Kidney (tissue), 14 donors: ENCODE results near the gene ARMC5. TPM values are rescaled to one million over a fixed set of nuclear protein-coding genes. Genes with fewer than 3 reads are reported as not detected.
"Not testable (repeated sequence)": the region's sequence is repeated elsewhere in the genome, so short reads cannot be mapped to it uniquely, and the experiment has no call there.

ENCODE experiments used
- DNase-seq, 5 donors: peaks; one replicate each; pipeline ENCODE4 v3.0.0-alpha.2; 2013 to 2020
- FAIRE-seq: peaks from 2 replicates; lab custom pipeline; 2012; peaks lifted over from hg19 to GRCh38; lab: Jason Lieb, UNC
- H3K27ac ChIP-seq, 2 donors: one replicate each; pipeline ENCODE4 v1.7.0; 2013; ENCODE audit warnings: low read depth in 2 of 2, low read length in 2 of 2, inconsistent platforms in 1 of 2
- H3K27me3 ChIP-seq: one replicate; pipeline ENCODE4 v1.7.1; 2013; ENCODE audit warnings: low read length, inconsistent platforms; ENCODE audit not compliant: control insufficient read depth, insufficient read depth
- H3K36me3 ChIP-seq, 3 donors: one replicate each; pipeline versions ENCODE4 v1.7.0 to v1.7.1; 2013; ENCODE audit warnings: low read length in 3 of 3, control low read depth in 1 of 3, inconsistent platforms in 1 of 3; ENCODE audit not compliant: insufficient read depth in 3 of 3, control insufficient read depth in 2 of 3
- H3K4me1 ChIP-seq, 3 donors: one replicate each; pipeline versions ENCODE4 v1.7.0 to v1.7.1; 2013; ENCODE audit warnings: low read length in 3 of 3, inconsistent platforms in 1 of 3, low read depth in 1 of 3; ENCODE audit not compliant: control insufficient read depth in 2 of 3, insufficient read depth in 2 of 3
- H3K4me3 ChIP-seq, 3 donors: one replicate each; pipeline versions ENCODE4 v1.7.0 to v1.8.1; 2013; ENCODE audit warnings: low read length in 3 of 3, control low read depth in 1 of 3, inconsistent platforms in 1 of 3
- H3K9ac ChIP-seq, 3 donors: one replicate each; pipeline versions ENCODE4 v1.7.0 to v1.7.1; 2013; ENCODE audit warnings: low read length in 3 of 3, control low read depth in 1 of 3, inconsistent platforms in 1 of 3
- H3K9me3 ChIP-seq, 3 donors: one replicate each; pipeline versions ENCODE4 v1.7.0 to v1.7.1; 2013; ENCODE audit warnings: low read length in 3 of 3, control low read depth in 1 of 3, inconsistent platforms in 1 of 3; ENCODE audit not compliant: control insufficient read depth in 2 of 3, insufficient read depth in 1 of 3
- intact Hi-C: fragments of 100-400 bp; cut with DNase I; formaldehyde crosslinking; loops from one replicate; pipeline ENCODE4 v1.11.1; 2022
- polyA plus RNA-seq: library from polyadenylated mRNA; stranded (reverse); fragments of 350-450 nt; fragmentation: Illumina TruSeq; extraction: RNeasy Lipid Tissue Mini Kit (QIAGEN cat#74804); gene quantifications from one replicate; pipeline ENCODE4 v1.2.3, GENCODE V29; 2014; ENCODE audit warnings: low read depth, low replicate concordance; ENCODE audit not compliant: insufficient read depth
- total RNA-seq: library from RNA; stranded (reverse); fragmentation: NEBNext Ultra II Directional; extraction: Animal tissue kit (Norgen Biotek cat#: 25700); gene quantifications from one replicate; pipeline ENCODE4 v1.2.1, GENCODE V29; 2021
- TF ChIP-seq, protein P1 (sequence below): IDR thresholded peaks from 3 replicates; pipeline ENCODE4 v1.5.1; 2012; ENCODE audit warnings: mild to moderate bottlenecking, moderate library complexity, borderline replicate concordance; ENCODE audit not compliant: insufficient read depth; ENCODE audit errors: extremely low read depth
- donor health status: control.
- donor health status: control.
- donor health status: control.
- donor health status: control.
- donor health status: control.
- donor health status: DM: yes; HTN: yes; CAD: no.
- donor health status: Normal renal cell carcinoma (clear cell type).

Gene ARMC5
- total and polyA plus RNA-seq, 2 donors from 2014 or later = 9.6 to 10.9 TPM

- DNase-seq (no peak), FAIRE-seq (no peak)
- no peak overlapping the region for H3K9ac ChIP-seq
- intact Hi-C loops = no loop called here
- no peak overlapping the region for H3K27ac ChIP-seq
- no peaks in the 10 kb centered on the region for H3K4me1 ChIP-seq
- no peak overlapping the region for H3K4me3 ChIP-seq
- TF ChIP-seq, protein P1, sequence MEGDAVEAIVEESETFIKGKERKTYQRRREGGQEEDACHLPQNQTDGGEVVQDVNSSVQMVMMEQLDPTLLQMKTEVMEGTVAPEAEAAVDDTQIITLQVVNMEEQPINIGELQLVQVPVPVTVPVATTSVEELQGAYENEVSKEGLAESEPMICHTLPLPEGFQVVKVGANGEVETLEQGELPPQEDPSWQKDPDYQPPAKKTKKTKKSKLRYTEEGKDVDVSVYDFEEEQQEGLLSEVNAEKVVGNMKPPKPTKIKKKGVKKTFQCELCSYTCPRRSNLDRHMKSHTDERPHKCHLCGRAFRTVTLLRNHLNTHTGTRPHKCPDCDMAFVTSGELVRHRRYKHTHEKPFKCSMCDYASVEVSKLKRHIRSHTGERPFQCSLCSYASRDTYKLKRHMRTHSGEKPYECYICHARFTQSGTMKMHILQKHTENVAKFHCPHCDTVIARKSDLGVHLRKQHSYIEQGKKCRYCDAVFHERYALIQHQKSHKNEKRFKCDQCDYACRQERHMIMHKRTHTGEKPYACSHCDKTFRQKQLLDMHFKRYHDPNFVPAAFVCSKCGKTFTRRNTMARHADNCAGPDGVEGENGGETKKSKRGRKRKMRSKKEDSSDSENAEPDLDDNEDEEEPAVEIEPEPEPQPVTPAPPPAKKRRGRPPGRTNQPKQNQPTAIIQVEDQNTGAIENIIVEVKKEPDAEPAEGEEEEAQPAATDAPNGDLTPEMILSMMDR = no peak
- H3K36me3 ChIP-seq = no peaks in the 10 kb centered on the region
- no peaks in the 10 kb centered on the region for H3K9me3 ChIP-seq
- H3K27me3 ChIP-seq = no peaks in the 10 kb centered on the region
Measured at GRCh38 chr16:31414706-31415105, 44.6 kb upstream of the ARMC5 start.

GRCh38 chr16:31416371-31416770 is 42.9 kb upstream of the ARMC5 start:
- FAIRE-seq = no peak
- H3K27me3 ChIP-seq = no peaks in the 10 kb centered on the region
- DNase-seq = peak in 1 of 5 donors; percentile 30
- H3K9me3 ChIP-seq = no peaks in the 10 kb centered on the region
- no peak overlapping the region for H3K4me3 ChIP-seq
- intact Hi-C loops = no loop called here
- no peaks in the 10 kb centered on the region for H3K4me1 ChIP-seq
- no peak overlapping the region for H3K27ac ChIP-seq
- no peaks in the 10 kb centered on the region for H3K36me3 ChIP-seq
- TF ChIP-seq, protein P1 = no peak
- no peak overlapping the region for H3K9ac ChIP-seq

DNA sequence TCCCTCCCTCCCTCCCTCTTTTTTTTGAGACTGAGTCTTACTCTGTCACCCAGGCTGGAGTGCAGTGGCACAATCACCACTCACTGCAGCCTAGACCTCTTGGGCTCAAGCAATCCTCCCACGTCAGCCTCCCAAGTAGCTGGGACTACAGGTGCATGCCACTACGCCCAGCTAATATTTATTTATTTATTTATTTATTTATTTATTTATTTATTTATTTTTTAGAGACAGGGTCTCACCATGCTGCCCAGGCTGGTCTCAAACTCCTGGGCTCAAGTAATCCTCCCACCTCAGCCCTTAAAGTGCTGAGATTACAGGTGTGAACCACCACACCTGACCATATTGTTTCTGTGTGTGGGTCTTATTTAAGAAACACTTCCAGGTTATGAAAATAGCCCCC is 42.3 kb upstream of the ARMC5 start:
- intact Hi-C loops, DNase-seq, H3K36me3 ChIP-seq, H3K27ac ChIP-seq, H3K27me3 ChIP-seq, H3K9me3 ChIP-seq, H3K9ac ChIP-seq, FAIRE-seq, H3K4me1 ChIP-seq, H3K4me3 ChIP-seq: not testable (repeated sequence)

- H3K4me1 ChIP-seq = no peaks in the 10 kb centered on the region
- intact Hi-C loops = no loop called here
- no peak overlapping the region for H3K27ac ChIP-seq
- FAIRE-seq (no peak), DNase-seq (peak in 1 of 5 donors; percentile 53)
- H3K36me3 ChIP-seq = no peaks in the 10 kb centered on the region
- no peak overlapping the region for H3K4me3 ChIP-seq
- no peak overlapping the region for H3K9ac ChIP-seq
- TF ChIP-seq, protein P1 = no peak
- H3K9me3 ChIP-seq = no peaks in the 10 kb centered on the region
- no peaks in the 10 kb centered on the region for H3K27me3 ChIP-seq
Measured at GRCh38 chr16:31417916-31418315, 41.4 kb upstream of the ARMC5 start.
